Activated naive CD8-positive, alpha-beta T cell treated with anti-CD3 and anti-CD28 coated beads for 36 hours (primary cell): ENCODE results near the gene CTIF. TPM values are rescaled to one million over a fixed set of nuclear protein-coding genes. Genes with fewer than 3 reads are reported as not detected.
A peak's percentile ranks its signal among the peaks of the same experiment; 100 is the strongest.

ENCODE experiments used
- DNase-seq: peaks from one replicate; pipeline ENCODE4 v3.0.0; 2021
- H3K27ac Mint-ChIP-seq: one replicate; pipeline ENCODE4 v1.8.0; 2022; ENCODE audit warnings: mild to moderate bottlenecking, moderate library complexity, mixed read lengths
- H3K27me3 Mint-ChIP-seq: one replicate; pipeline ENCODE4 v1.8.0; 2022; ENCODE audit warnings: mild to moderate bottlenecking, mixed read lengths
- H3K36me3 Mint-ChIP-seq: one replicate; pipeline ENCODE4 v1.8.0; 2021; ENCODE audit warnings: mild to moderate bottlenecking, mixed read lengths
- H3K4me1 Mint-ChIP-seq: one replicate; pipeline ENCODE4 v1.8.0; 2021; ENCODE audit warnings: mixed read lengths
- H3K4me3 Mint-ChIP-seq: one replicate; pipeline ENCODE4 v1.8.0; 2022; ENCODE audit warnings: mild to moderate bottlenecking, moderate library complexity, mixed read lengths
- H3K9me3 Mint-ChIP-seq: one replicate; pipeline ENCODE4 v1.8.0; 2022; ENCODE audit warnings: mixed read lengths
- total RNA-seq, 2 experiments: library from RNA; stranded (reverse); gene quantifications; one replicate each; pipeline ENCODE4 v1.2.3, GENCODE V29; 2021

The CTIF gene
- total RNA-seq, 2 experiments from 2014 or later = 2.3 to 3.5 TPM

DNA sequence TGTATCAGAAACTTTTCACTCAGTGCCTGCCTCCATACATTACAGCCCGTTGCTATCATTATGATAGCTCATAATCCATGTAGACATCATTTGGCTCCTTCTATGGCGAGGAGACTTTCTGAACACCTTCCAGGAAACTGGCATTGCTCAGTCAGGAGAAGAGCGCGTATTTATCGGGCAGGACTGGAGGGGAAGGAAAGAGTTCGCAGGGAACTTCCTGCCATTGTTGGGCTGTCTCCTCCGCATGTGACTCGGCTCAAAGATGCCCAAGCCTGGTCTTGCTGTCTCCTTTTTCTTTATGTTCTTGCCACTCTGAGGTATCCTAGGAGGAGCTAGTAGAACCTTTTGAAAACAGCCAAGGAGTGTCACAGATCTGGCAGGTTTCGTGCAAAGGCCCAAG lies 156.8 kb downstream of the CTIF start:
- H3K36me3 Mint-ChIP-seq = no peaks in the 10 kb centered on the region
- no peak for DNase-seq
- no peak overlapping the region for H3K27ac Mint-ChIP-seq
- no peaks in the 10 kb centered on the region for H3K27me3 Mint-ChIP-seq
- no peaks in the 10 kb centered on the region for H3K4me1 Mint-ChIP-seq
- no peak overlapping the region for H3K4me3 Mint-ChIP-seq
- H3K9me3 Mint-ChIP-seq = no peaks in the 10 kb centered on the region

- H3K4me3 Mint-ChIP-seq = no peak overlapping the region
- no peaks in the 10 kb centered on the region for H3K36me3 Mint-ChIP-seq
- no peak overlapping the region for H3K27ac Mint-ChIP-seq
- H3K4me1 Mint-ChIP-seq = no peaks in the 10 kb centered on the region
- no peak for DNase-seq
- no peaks in the 10 kb centered on the region for H3K9me3 Mint-ChIP-seq
- no peaks in the 10 kb centered on the region for H3K27me3 Mint-ChIP-seq
Observed at GRCh38 chr18:48696218-48696617, 157.4 kb downstream of the CTIF start.

GRCh38 chr18:48697441-48697840 lies 158.6 kb downstream of the CTIF start:
- Mint-ChIP-seq H3K27me3 (no peaks in the 10 kb centered on the region), H3K27ac (no peak overlapping the region), H3K4me1 (peaks cover 4% of the 10 kb centered on the region), H3K4me3 (no peak overlapping the region), H3K36me3 (no peaks in the 10 kb centered on the region), H3K9me3 (no peaks in the 10 kb centered on the region)
- DNase-seq = no peak

DNA sequence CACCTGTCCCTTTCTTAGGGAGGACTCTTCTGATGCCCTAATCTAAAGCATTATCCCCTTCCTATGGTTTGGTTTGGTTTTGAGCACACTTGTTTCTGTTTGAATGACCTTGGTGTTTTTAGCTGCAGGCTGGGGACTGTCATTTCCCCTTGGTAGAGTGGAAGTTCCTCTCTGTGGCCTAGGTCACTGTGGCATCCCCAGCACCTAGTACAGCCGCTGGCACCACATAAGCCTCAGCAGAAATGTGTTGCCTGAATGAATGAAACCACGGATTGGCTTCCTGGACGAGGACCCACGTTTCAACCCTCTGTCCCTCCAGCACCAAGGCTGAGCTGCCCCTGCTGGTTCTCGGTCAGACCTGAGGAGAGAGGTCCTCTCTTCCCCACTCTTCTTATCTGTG lies 159.9 kb downstream of the CTIF start:
- DNase-seq = no peak
- H3K27me3 Mint-ChIP-seq = no peaks in the 10 kb centered on the region
- H3K9me3 Mint-ChIP-seq = no peaks in the 10 kb centered on the region
- no peaks in the 10 kb centered on the region for H3K36me3 Mint-ChIP-seq
- H3K4me3 Mint-ChIP-seq = no peak overlapping the region
- H3K27ac Mint-ChIP-seq = no peak overlapping the region
- peaks cover 13% of the 10 kb centered on the region for H3K4me1 Mint-ChIP-seq

- Mint-ChIP-seq H3K4me1 (peaks cover 13% of the 10 kb centered on the region), H3K27ac (no peak overlapping the region), H3K27me3 (no peaks in the 10 kb centered on the region), H3K36me3 (no peaks in the 10 kb centered on the region), H3K4me3 (no peak overlapping the region), H3K9me3 (no peaks in the 10 kb centered on the region)
- no peak for DNase-seq
Observed at GRCh38 chr18:48699761-48700160, 160.9 kb downstream of the CTIF start.

- no peaks in the 10 kb centered on the region for H3K36me3 Mint-ChIP-seq
- no peak for DNase-seq
- H3K4me1 Mint-ChIP-seq = peaks cover 13% of the 10 kb centered on the region
- H3K27ac Mint-ChIP-seq = no peak overlapping the region
- no peak overlapping the region for H3K4me3 Mint-ChIP-seq
- H3K27me3 Mint-ChIP-seq = no peaks in the 10 kb centered on the region
- H3K9me3 Mint-ChIP-seq = no peaks in the 10 kb centered on the region
Observed at GRCh38 chr18:48700446-48700845, 161.6 kb downstream of the CTIF start.

DNA sequence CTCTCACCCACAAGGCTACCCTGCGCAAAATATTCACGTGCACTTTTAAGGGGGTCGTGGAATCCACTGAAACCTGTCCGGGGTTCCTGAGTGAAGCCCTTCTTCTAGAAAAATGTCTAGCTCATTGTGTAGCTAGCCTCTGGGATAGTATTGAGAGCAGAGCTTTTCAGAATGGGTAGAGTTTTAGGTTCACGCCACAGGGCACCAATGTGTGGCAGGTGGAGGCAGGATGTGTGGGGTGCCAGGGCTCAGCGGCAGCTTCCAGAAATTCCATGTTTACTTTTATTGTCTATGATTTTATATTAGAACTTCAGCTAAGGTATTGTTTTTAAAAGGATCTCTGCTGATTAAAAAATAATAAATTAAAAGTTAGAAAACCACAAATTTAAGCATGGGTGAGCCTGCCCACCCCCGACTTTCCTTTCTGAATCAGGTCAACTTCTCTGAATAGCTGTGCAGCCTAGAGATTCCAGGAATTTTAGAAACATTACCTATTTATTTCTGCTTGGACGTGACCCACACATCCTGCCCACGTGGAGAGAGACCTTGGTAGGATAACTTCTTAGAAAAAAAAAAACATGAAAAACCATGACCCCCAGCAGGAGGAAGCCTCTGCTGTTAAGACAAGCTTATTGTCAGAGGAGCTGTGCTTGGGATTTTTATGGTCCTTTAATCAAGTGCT lies 163.7 kb downstream of the CTIF start:
- H3K4me1 Mint-ChIP-seq = peaks cover 13% of the 10 kb centered on the region
- no peak overlapping the region for H3K4me3 Mint-ChIP-seq
- H3K36me3 Mint-ChIP-seq = no peaks in the 10 kb centered on the region
- peak overlapping the region; percentile 61 for H3K27ac Mint-ChIP-seq
- H3K27me3 Mint-ChIP-seq = no peaks in the 10 kb centered on the region
- DNase-seq = no peak
- no peaks in the 10 kb centered on the region for H3K9me3 Mint-ChIP-seq

- Mint-ChIP-seq H3K4me3 (no peak overlapping the region), H3K36me3 (no peaks in the 10 kb centered on the region), H3K27ac (peak overlapping the region; percentile 61), H3K9me3 (no peaks in the 10 kb centered on the region), H3K4me1 (peaks cover 13% of the 10 kb centered on the region), H3K27me3 (no peaks in the 10 kb centered on the region)
- DNase-seq = no peak
Observed at GRCh38 chr18:48703028-48703386, 164.2 kb downstream of the CTIF start.

- no peak for DNase-seq
- Mint-ChIP-seq H3K4me1 (peaks cover 13% of the 10 kb centered on the region), H3K4me3 (no peak overlapping the region), H3K9me3 (no peaks in the 10 kb centered on the region), H3K27ac (no peak overlapping the region), H3K36me3 (no peaks in the 10 kb centered on the region), H3K27me3 (no peaks in the 10 kb centered on the region)
Observed at GRCh38 chr18:48703418-48703817, 164.6 kb downstream of the CTIF start.

DNA sequence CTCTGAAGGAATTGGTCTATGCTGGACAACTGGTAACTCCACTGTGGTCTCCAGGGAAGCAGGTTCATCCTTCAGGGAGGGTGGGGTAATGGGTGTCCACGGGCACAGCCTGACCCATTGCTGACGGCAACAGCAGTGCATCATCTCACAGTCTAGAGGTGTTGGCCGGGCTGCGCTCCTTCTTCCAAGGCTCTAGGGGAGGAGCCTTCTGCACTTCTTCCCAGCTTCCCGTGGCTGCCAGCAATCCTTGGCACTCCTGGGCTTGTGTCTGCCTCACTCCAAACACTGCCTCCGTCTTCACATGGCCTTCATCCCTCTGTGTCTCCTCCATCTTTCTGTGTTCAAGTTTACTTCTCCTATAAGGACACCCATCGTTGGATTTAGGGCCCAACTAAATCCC lies 166.2 kb downstream of the CTIF start:
- no peak for DNase-seq
- Mint-ChIP-seq H3K4me1 (peaks cover 13% of the 10 kb centered on the region), H3K27ac (no peak overlapping the region), H3K4me3 (no peak overlapping the region), H3K27me3 (no peaks in the 10 kb centered on the region), H3K36me3 (no peaks in the 10 kb centered on the region), H3K9me3 (no peaks in the 10 kb centered on the region)

DNA sequence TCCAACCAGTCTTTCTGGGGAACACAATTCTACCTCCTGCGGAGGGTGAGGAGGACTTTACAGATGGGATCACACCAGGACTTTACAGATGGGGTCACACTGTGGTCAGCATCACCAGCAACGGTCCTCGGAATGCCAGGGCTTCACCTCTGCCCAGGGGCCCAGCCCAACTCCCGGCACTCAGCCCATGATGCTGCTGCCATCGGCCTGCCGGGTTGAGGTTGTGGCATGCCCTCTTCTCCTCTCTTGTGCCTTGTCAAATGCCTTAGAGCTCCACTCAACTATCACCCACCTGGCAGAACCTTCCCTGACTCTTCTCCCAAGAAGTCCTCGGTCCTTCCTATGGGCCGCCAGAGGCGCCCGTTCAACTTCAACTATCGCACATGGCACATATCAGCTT lies 166.7 kb downstream of the CTIF start:
- no peaks in the 10 kb centered on the region for H3K36me3 Mint-ChIP-seq
- H3K27ac Mint-ChIP-seq = no peak overlapping the region
- DNase-seq = no peak

DNA sequence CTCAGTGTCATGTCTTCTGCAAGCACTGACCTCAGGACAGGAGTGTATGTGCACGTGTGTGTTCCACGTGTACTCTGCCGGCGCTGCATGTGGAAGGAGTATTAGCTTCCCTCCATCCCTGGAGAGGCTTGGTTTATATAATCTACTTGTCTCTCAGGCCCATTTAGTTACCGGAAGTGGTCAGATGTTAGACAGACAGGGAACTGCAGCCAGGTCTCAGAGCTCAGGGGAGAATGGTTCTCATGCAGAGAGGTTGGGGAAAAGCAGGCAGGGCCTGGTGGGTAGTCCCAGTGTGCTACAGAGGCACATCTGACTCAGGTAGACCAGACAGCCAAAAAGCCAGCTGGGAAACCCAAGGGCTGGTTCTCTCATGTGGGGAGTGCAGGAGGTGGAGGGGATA lies 167.9 kb downstream of the CTIF start:
- H3K4me3 Mint-ChIP-seq = no peak overlapping the region
- H3K9me3 Mint-ChIP-seq = no peaks in the 10 kb centered on the region
- no peak for DNase-seq
- no peak overlapping the region for H3K27ac Mint-ChIP-seq
- H3K36me3 Mint-ChIP-seq = no peaks in the 10 kb centered on the region
- no peaks in the 10 kb centered on the region for H3K27me3 Mint-ChIP-seq
- H3K4me1 Mint-ChIP-seq = peaks cover 12% of the 10 kb centered on the region

More for the DNA sequence above, 166.7 kb downstream of the CTIF start:
- Mint-ChIP-seq H3K27me3 (no peaks in the 10 kb centered on the region), H3K9me3 (no peaks in the 10 kb centered on the region), H3K4me1 (peaks cover 13% of the 10 kb centered on the region), H3K4me3 (no peak overlapping the region)

DNA sequence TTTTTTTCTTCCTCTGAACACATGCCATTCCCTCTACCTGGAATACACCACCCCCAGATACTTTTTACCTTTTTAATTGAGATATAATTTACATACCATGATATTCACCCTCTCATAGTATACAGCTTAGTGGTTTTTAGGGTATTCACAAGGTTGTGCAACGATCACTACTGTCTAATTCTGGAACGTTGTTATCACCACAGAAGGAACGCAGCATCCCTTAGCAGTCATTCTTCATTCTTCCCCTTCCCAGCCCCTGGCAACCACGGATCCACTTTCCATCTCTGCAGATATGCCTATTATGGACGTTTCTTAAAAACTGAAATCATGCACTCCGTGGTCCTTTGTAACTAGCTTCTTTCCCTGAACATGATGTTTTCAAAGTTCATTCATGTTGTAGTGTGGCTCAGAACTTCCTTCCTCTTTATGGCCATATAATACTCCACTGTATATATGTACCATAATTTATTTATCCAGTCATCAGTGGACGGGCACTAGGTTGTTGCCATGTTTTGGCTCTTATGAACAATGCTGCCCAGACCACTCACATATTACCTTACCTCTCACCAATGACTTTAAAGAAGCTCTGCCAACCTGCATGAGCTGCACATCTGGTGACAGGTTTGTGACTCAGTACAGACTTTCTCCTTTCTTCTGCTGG lies 168.9 kb downstream of the CTIF start:
- Mint-ChIP-seq H3K4me1 (peaks cover 7% of the 10 kb centered on the region), H3K27ac (no peak overlapping the region), H3K9me3 (no peaks in the 10 kb centered on the region), H3K36me3 (no peaks in the 10 kb centered on the region), H3K4me3 (no peak overlapping the region), H3K27me3 (no peaks in the 10 kb centered on the region)
- no peak for DNase-seq

DNA sequence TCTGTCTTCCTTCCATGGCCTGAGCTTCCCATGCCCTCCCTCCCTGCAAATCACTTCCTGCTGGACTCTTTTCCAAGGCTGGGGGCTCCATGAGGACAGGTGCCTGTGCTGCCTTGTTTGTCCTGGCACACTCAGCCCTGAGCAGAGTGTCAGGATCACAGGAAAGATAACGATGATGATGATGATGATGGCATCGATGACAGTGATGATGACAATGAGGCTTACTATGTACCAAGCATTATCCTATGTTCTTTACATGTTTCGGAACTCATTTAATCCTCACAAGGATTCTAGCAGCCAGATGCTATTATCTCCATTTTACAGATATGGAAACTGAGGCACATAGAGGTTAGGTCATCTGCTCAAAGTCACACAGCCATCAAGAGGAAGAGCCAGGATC lies 170.0 kb downstream of the CTIF start:
- DNase-seq = no peak
- no peaks in the 10 kb centered on the region for H3K27me3 Mint-ChIP-seq
- H3K27ac Mint-ChIP-seq = no peak overlapping the region
- no peaks in the 10 kb centered on the region for H3K4me1 Mint-ChIP-seq
- H3K9me3 Mint-ChIP-seq = no peaks in the 10 kb centered on the region
- H3K4me3 Mint-ChIP-seq = no peak overlapping the region
- H3K36me3 Mint-ChIP-seq = no peaks in the 10 kb centered on the region

DNA sequence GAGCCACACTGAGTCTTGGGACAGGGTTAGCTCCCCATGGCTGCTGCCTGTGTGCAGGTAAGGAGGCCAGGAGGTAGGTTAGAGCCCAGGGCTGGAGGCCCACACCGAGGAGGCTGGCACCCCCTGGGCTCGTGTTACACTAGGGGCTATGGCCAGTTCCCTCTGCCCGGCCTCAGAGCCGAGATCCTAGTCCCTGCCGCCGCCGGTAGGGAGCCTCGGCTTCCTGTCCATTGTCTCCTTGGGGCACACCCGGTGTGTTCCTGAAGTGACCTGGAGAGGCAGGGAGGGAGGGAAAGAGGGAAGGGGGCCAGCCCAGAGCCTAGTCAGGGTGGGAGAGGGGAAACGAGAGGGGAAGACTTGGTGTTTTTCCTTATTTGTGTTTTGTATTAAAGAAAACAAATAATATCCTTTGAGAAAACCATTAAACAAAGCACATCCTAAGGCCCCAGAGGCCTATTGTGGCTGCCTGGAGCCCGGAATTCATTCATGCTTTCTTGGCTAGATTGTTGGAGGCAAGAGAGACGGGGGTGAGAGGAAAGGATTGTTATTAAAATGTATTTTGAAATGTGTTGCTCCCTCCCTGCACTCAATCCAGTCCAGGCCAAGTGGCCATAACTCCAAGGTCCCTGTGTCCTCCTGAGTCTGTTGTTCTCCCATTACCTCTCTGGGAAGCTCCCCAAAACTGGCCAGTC lies 170.7 kb downstream of the CTIF start:
- Mint-ChIP-seq H3K27me3 (no peaks in the 10 kb centered on the region), H3K4me1 (no peaks in the 10 kb centered on the region), H3K4me3 (no peak overlapping the region), H3K9me3 (no peaks in the 10 kb centered on the region), H3K27ac (no peak overlapping the region), H3K36me3 (no peaks in the 10 kb centered on the region)
- no peak for DNase-seq
